Endothelial cell of umbilical vein (primary cell): ENCODE data around the gene CHMP4B.

Experiments
- CTCF ChIP-seq, 2 donors: IDR thresholded peaks; 1 replicate in 1 of 2; 2 replicates in 1 of 2; pipeline ENCODE4 v1.5.1; 2011; ENCODE audit warnings: low read length in 2 of 2, mild to moderate bottlenecking in 2 of 2, moderate library complexity in 2 of 2, control low read depth in 1 of 2, inconsistent platforms in 1 of 2, low read depth in 1 of 2; ENCODE audit not compliant: insufficient read depth in 1 of 2; ENCODE audit errors: extremely low read depth in 1 of 2
- EZH2 ChIP-seq: IDR thresholded peaks from 2 replicates; pipeline ENCODE4 v1.6.1; 2012; ENCODE audit warnings: borderline replicate concordance, low read depth, mild to moderate bottlenecking, moderate library complexity, low read length, inconsistent platforms; ENCODE audit not compliant: severe bottlenecking
- FOS ChIP-seq: IDR thresholded peaks from 2 replicates; pipeline ENCODE4 v1.6.1; 2011; ENCODE audit warnings: mild to moderate bottlenecking, low read length, moderate library complexity, borderline replicate concordance; ENCODE audit not compliant: insufficient read depth
- JUN ChIP-seq: IDR thresholded peaks from 2 replicates; pipeline ENCODE4 v1.6.1; 2011; ENCODE audit warnings: borderline replicate concordance, low read depth; ENCODE audit not compliant: insufficient read length, insufficient read depth
- MAX ChIP-seq: IDR thresholded peaks from 2 replicates; pipeline ENCODE4 v1.6.1; 2011; ENCODE audit not compliant: insufficient read depth, insufficient read length
- MYC ChIP-seq: IDR thresholded peaks from one replicate; pipeline ENCODE4 v1.6.1; 2011; ENCODE audit warnings: mild to moderate bottlenecking, low read depth, low read length
- POLR2A ChIP-seq: IDR thresholded peaks from 2 replicates; pipeline ENCODE4 v1.6.1; 2012; ENCODE audit warnings: low read depth, mild to moderate bottlenecking, control low read depth, low read length
- POLR2AphosphoS5 ChIP-seq: IDR thresholded peaks from 2 replicates; pipeline ENCODE4 v1.6.1; 2012; ENCODE audit warnings: low read depth, mild to moderate bottlenecking, control low read depth, low read length, moderate library complexity; ENCODE audit not compliant: insufficient read depth

GRCh38 chr20:33814238-33814712, 3.1 kb downstream of the CHMP4B start:
- TF ChIP-seq MAX (no peak), EZH2 (no peak), CTCF (IDR thresholded peaks at IDR 0.05; ENCODE audit: extremely low read depth in 1 of 2, insufficient read depth in 1 of 2, low read depth in 1 of 2, low read length in 2 of 2) (no peak), POLR2A (no peak), POLR2AphosphoS5 (no peak), JUN (no peak), FOS (no peak), MYC (no peak)
